Measurements from ENCODE around the gene ADGRV1. TPM values are rescaled to one million over a fixed set of nuclear protein-coding genes. Genes with fewer than 3 reads are reported as not detected.
A peak's percentile ranks its signal among the peaks of the same experiment; 100 is the strongest.

The ADGRV1 gene
- polyA plus RNA-seq, 3 donors = 0.18 to 0.33 TPM; not detected in 1

DNA sequence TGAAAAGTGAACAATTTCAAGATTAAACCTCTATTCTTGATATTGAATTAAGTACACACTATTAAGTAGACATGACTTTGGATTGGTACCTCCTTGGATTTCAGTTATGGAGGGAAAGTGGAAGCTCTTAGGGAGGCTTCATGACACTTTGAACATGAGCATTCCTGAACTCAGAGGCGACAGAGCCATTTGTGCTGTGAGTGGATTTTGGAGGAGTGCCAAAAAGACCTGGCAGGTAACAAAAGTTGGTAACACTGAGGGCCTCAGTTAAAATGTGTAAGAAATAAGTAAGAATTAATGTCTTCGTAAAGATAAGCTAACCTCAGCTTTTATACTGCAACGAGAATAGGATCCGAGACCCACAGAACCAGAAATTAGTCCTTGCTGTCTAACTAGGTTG is 467.9 kb downstream of the ADGRV1 start:
- intact Hi-C loops (cut with micrococcal nuclease) = no loop called here
- no peak overlapping the region for H3K27ac ChIP-seq (ENCODE audit: low read depth in 1 of 2, low read length in 2 of 2)
- TF ChIP-seq, protein P1, sequence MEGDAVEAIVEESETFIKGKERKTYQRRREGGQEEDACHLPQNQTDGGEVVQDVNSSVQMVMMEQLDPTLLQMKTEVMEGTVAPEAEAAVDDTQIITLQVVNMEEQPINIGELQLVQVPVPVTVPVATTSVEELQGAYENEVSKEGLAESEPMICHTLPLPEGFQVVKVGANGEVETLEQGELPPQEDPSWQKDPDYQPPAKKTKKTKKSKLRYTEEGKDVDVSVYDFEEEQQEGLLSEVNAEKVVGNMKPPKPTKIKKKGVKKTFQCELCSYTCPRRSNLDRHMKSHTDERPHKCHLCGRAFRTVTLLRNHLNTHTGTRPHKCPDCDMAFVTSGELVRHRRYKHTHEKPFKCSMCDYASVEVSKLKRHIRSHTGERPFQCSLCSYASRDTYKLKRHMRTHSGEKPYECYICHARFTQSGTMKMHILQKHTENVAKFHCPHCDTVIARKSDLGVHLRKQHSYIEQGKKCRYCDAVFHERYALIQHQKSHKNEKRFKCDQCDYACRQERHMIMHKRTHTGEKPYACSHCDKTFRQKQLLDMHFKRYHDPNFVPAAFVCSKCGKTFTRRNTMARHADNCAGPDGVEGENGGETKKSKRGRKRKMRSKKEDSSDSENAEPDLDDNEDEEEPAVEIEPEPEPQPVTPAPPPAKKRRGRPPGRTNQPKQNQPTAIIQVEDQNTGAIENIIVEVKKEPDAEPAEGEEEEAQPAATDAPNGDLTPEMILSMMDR (IDR thresholded peaks at IDR 0.05) = no peak
- no peak overlapping the region for H3K9ac ChIP-seq (ENCODE audit: insufficient read depth, low read length, poor library complexity, severe bottlenecking)
- H3K4me1 ChIP-seq (ENCODE audit: control insufficient read depth in 1 of 2, insufficient read depth in 2 of 2, low read length in 2 of 2) = no peaks in the 10 kb centered on the region
- H3K4me3 ChIP-seq (replicated peaks in 1 of 3; ENCODE audit: low read depth in 2 of 3, low read length in 3 of 3) = no peak overlapping the region
- DNase-seq = no peak
- Mint-ChIP-seq H3K36me3 (no peaks in the 10 kb centered on the region), H3K27me3 (ENCODE audit: low read depth in 3 of 3) (peaks cover 0 to 2% (median 1%) of the 10 kb centered on the region in 3 donors), H3K4me3 (no peak overlapping the region), H3K9me3 (no peaks in the 10 kb centered on the region), H3K4me1 (no peaks in the 10 kb centered on the region), H3K27ac (peak overlapping the region in 1 of 7 donors; percentile 21)
- H3K36me3 ChIP-seq (replicated peaks in 1 of 2; ENCODE audit: control insufficient read depth in 1 of 2, insufficient read depth in 2 of 2, low read length in 2 of 2) = no peaks in the 10 kb centered on the region
- no peaks in the 10 kb centered on the region for H3K9me3 ChIP-seq (replicated peaks in 1 of 2; ENCODE audit: control insufficient read depth in 1 of 2, insufficient read depth in 1 of 2, low read length in 2 of 2)
- no peak overlapping the region for H3K4me2 ChIP-seq (replicated peaks; ENCODE audit: extremely low read depth, low read length, poor library complexity, severe bottlenecking)
- no peaks in the 10 kb centered on the region for H4K20me1 ChIP-seq (ENCODE audit: insufficient read depth, low read length)
- 100% methylated on average over 1 of the region's 4 CpGs for WGBS (ENCODE audit: insufficient coverage)
- H3K27me3 ChIP-seq (ENCODE audit: control insufficient read depth in 2 of 2, insufficient read depth in 2 of 2, low read length in 2 of 2) = no peaks in the 10 kb centered on the region
- no peaks in the 10 kb centered on the region for H3K79me2 ChIP-seq (ENCODE audit: insufficient read depth, low read length)
- no peak overlapping the region for H2AFZ ChIP-seq (ENCODE audit: insufficient read depth, low read depth, low read length, poor library complexity, severe bottlenecking)

DNA sequence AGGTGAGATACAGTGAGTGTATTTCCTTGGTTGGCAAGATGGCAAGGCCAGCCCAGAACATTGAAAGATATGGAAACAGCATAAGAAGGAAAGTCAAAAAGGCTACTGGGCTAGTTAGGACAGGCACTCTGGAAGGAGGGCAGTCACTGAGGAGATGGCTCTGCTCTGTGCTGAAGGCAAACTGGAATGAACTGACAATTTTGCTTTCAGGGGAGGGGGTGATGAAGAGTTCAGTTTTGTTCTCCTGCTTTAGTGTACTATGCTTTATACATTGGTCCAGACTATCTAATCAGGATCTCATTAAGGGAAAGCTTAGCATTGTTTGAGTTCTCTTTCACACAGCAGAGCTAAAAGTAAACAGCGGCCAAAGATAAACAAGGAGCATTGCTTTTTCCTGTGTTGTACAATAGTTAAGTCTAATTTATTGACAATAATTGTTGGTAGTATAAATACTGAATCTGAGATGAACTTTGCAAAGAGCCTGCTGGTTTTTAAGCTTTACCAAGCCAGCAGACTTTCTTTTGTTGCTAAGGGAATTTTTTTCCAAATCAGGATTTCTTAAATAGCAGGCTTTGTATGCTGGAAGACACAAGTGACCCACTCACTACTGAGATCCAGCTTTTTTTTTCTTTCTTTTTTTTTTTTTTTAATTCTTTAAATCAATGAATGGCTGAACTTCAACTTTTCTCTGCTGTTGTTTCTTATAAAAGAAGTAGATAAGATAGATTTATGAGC is 469.0 kb downstream of the ADGRV1 start:
- Mint-ChIP-seq H3K4me1 (no peaks in the 10 kb centered on the region), H3K36me3 (no peaks in the 10 kb centered on the region), H3K9me3 (no peaks in the 10 kb centered on the region), H3K27ac (no peak overlapping the region), H3K27me3 (ENCODE audit: low read depth in 3 of 3) (peaks cover 0 to 2% (median 1%) of the 10 kb centered on the region in 3 donors), H3K4me3 (no peak overlapping the region)
- H3K27ac ChIP-seq (ENCODE audit: low read depth in 1 of 2, low read length in 2 of 2) = no peak overlapping the region
- no CpG with 5 or more reads among the region's 1 CpG for WGBS (ENCODE audit: insufficient coverage)
- H3K9me3 ChIP-seq (replicated peaks in 1 of 2; ENCODE audit: control insufficient read depth in 1 of 2, insufficient read depth in 1 of 2, low read length in 2 of 2) = no peaks in the 10 kb centered on the region
- no peaks in the 10 kb centered on the region for H3K27me3 ChIP-seq (ENCODE audit: control insufficient read depth in 2 of 2, insufficient read depth in 2 of 2, low read length in 2 of 2)
- H3K79me2 ChIP-seq (ENCODE audit: insufficient read depth, low read length) = no peaks in the 10 kb centered on the region
- no peak overlapping the region for H3K4me3 ChIP-seq (replicated peaks in 1 of 3; ENCODE audit: low read depth in 2 of 3, low read length in 3 of 3)
- H4K20me1 ChIP-seq (ENCODE audit: insufficient read depth, low read length) = no peaks in the 10 kb centered on the region
- H3K4me2 ChIP-seq (replicated peaks; ENCODE audit: extremely low read depth, low read length, poor library complexity, severe bottlenecking) = no peak overlapping the region
- no peaks in the 10 kb centered on the region for H3K36me3 ChIP-seq (replicated peaks in 1 of 2; ENCODE audit: control insufficient read depth in 1 of 2, insufficient read depth in 2 of 2, low read length in 2 of 2)
- intact Hi-C loops (cut with micrococcal nuclease) = no loop called here
- H3K4me1 ChIP-seq (ENCODE audit: control insufficient read depth in 1 of 2, insufficient read depth in 2 of 2, low read length in 2 of 2) = no peaks in the 10 kb centered on the region
- H2AFZ ChIP-seq (ENCODE audit: insufficient read depth, low read depth, low read length, poor library complexity, severe bottlenecking) = no peak overlapping the region
- H3K9ac ChIP-seq (ENCODE audit: insufficient read depth, low read length, poor library complexity, severe bottlenecking) = no peak overlapping the region
- TF ChIP-seq, protein P1 (IDR thresholded peaks at IDR 0.05) = no peak
- DNase-seq = no peak

Measured in CD14-positive monocyte (primary cell).